NCI-H2196 (cell line): ENCODE results near the gene ZNF197.
"Not testable (repeated sequence)": the region's sequence is repeated elsewhere in the genome, so short reads cannot be mapped to it uniquely, and the experiment has no call there.

ENCODE experiments used
- DNase-seq: peaks from one replicate; lab custom pipeline; 2025; ENCODE audit not compliant: unreplicated experiment; lab: John Stamatoyannopoulos, UW

ZNF197 gene

DNA sequence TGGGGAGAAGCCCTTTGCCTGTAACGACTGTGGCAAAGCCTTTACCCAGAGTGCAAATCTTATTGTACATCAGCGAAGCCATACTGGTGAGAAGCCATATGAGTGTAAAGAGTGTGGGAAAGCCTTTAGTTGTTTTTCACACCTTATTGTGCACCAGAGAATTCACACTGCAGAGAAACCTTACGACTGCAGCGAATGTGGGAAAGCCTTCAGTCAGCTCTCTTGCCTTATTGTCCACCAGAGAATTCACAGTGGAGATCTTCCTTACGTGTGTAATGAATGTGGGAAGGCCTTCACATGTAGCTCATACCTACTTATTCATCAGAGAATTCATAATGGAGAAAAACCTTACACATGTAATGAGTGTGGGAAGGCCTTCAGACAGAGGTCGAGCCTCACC is 34.6 kb downstream of the ZNF197 start:
- no peak for DNase-seq

DNA sequence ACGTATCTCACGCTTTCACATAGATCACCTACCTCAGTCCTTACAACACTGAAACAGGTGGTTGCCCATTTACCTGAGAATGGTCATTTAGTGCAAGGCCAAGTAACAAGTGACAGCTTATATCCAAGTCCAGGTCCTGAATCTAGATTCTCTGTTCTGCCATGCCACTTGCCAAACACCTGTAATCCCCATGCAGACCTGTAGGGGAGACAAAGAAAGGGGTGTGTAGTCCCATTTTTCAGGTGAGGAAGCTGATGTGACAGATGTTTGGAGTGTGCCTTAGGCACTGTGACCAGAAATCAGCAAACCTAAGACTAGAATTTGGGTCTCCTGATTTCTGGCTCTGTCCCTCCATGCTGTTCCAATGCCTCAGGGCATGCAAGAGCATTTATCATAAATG is 36.4 kb downstream of the ZNF197 start:
- DNase-seq, result no peak

DNA sequence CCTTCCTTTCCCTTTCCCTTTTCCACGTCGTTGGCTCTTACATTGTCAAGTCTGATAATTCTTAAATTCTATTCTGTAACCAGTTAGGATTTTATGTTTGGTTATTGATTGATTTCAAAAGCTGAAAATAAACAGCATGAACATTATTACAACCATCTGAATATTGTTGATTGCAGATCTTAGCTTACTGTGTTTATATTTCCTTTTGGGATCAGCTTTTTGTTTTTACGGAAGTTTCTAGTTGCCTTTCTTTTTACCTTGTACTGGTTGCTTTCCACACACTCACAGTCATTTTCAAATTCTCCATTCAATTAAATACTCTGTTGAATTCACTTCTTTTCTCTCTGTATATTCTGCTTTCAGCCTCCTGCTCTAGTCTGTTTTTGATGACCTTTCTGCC is 40.3 kb downstream of the ZNF197 start:
- no peak for DNase-seq

DNA sequence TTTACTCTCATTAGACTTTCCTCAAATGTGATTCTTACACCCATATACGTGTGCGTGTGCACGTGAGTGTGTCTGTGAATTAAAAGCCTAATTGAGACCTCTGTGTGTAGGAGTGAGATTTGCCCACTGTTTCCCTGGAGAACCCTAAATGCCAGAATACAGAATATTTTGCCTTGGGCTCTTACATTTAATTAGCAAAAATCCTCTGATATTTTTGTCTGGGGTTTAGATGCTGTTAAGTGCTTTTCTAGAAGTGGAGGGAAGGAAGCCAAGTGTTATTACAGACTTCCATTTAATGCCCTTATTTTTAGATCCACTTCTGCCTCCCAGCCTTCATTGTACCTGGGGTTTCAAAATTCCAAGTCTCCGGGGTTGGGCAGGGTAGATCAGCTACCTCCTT is 41.5 kb downstream of the ZNF197 start:
- DNase-seq, result no peak

DNA sequence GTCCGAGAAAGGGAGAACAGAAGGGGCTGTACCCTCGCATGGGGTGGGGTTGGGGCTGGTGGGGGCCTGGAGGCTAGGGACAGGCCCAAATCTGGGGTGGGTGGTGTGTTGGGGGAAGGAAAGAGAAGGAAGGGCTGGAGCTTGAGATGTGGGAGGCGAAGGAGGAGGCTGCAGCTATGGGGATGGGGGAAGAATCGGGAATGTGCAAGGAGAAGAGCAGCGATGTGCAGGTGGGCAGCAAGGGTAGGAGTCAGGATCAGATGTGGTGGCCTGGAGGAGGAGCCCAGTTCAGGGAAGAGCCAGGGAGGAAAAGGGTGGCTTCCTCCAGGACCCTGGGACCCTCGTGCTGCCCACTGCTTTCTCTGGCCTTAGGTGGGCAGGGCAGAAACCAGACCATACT is 44.9 kb downstream of the ZNF197 start:
- no peak for DNase-seq

DNA sequence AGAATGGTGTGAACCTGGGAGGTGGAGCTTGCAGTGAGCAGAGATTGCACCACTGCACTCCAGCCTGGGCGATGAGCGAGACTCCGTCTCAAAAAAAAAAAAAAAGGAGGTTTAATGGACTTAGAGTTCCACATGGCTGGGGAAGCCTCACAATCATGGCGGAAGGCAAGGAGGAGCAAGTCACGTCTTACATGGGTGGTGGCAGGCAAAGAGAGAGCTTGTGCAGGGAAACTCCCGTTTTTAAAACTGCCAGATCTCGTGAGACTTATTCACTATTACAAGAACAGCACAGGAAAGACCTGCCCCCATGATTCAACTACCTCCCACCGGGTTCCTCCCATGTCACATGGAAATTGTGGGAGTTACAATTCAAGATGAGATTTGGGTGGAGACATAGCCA is 48.6 kb downstream of the ZNF197 start:
- not testable (repeated sequence) for DNase-seq

DNA sequence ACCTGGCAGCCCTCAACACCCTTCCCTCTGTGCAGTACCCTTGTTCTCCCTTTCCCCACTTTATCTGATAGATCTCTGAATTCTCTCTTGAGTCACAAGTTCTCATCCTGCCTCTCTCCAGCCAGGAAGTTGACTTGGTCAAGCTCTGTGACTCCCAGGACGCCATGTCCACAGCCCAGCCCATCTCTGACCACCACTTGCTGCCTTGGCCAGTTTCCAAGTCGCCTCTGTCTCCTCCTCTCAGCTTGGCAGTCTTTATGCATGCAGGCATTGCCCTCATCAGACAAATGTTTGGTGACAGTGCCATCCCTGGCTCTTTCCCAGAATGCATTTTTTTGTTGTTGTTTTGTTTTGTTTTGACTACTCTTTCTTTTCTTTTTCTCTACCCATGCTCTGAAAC is 49.4 kb downstream of the ZNF197 start:
- no peak for DNase-seq

DNA sequence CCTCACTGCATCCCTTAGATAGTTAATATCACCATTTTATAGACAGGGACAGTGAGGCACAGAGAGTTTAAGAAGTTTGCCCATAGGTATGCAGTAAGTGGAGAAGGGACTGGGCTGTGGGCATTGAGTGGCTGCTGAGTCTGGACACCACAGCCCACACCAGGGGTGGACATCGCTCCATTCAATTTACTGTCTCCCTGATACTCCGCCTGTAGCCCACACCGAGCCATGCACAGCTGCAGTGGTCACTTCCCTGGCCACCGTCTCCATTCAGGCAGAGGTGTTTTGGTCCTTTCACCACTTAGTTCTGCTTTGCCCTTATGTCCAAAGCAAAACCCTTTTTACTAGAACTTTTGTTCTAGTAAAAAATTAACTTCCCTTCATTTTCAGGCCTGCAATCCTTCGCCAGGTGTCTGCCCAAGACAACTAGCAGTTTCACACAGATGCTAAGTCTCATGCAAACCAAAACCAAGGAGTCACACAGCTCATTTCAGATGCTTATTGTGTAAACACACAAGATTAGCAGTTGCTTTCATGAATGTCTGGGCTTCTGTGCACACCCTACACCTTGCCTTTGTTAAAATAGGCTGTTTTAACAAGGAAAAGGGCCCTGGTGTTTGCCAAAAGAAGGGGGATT is 53.8 kb downstream of the ZNF197 start:
- DNase-seq, result no peak

DNA sequence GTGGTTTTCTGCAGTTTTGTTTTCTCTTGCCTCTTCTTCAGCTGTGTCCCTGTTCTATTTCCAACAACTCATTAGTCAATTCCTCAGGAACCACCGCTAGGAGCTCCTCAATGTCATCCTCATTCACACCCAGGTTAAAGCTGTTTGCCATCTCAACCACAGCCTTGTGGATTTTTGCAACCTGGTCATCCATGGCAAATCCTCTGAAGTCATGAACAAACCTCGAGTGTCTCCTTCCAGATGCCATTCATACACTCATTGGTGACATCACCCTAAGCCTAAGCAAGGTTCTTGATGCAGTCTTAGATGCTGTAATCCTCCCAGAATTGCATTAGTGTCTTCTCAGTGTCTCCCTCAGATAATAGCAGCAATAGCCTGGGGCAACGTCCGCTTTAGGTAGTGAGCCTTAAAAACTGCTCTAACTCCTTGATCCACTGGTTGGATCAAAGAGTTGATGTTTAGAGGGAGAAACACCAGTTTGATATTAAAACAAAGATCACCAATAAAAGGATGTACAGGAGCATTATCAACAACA is 56.2 kb downstream of the ZNF197 start:
- DNase-seq, result no peak

DNA sequence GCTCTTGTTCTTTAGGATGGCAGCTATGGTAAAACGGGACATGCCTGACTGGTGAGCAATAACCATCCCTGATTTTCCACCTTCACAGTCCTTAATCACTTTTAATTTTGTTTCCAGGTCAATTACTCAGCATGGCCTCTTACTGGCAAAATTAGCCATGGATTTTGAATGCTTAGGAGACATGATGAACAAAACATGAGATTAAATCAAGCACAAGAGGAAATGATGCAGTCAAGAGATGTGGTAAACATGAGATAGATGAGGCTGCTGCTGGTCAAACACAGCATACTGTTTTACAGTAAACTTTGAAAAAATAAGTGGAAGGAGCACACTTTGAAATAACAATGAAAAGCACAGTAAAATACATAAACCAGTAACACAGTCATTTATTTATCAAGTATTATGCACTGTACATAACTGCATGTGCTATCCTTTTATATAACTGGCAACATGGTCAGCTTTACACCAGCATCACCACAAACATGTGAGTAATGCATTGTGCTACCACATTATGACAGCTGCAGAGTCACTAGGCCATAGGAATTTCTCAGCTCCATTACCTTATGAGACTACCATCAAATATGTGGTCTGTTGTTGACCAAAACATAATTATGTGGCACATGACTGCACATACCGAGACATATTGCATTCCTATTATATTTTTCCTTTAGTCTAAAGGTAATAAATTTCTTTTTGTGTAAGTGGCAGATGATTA is 57.5 kb downstream of the ZNF197 start:
- DNase-seq, result no peak

DNA sequence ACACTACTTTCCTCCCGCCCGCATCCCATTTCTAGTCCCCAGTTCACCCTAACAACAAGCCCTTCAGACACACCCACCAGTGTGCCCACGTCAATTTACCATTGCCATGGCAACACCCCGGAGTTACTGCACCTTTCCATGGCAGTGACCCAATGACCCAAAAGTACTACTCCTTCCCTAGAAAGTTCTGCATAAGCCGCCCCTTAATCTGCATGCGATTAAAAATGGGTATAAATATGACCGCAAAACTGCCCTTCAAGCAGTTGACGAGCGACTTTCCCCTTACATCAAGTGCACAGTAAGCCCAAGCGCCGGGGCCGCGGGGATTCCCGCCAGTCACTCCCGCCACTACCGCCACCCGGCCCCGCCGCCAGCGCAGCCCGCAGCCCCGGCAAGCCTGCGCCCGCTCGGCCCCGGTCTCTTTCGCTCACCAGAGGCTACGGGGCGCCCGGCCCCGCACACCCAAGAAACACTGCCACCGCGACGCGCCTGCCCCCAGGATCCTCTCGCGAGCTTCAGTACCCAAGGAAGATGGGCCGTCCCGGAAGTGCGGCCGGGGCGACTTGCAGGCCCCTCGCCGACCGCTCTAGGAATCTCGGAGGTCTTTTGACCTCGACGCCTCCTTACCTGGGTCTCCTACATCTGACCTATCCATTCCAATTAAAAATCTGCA is 60.4 kb downstream of the ZNF197 start:
- no peak for DNase-seq

DNA sequence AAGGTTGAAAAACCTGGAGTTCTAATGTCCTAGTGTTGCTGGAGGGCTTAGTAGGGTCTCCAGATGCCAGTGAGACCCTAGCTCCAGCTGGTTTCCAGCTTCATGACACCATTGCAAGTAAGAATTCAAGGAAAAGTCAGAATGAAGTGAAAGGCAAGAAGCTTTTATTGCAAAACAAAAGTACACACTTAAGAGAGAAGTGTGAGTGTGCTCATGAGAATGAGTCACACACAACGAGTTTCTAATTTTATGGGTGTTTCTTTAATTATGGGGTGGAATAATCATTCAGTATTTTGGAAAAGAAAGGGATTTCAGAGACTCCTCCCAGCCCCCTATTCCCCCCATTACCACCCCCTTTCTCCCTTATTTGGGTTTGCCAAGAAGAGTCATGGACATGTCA is 63.1 kb downstream of the ZNF197 start:
- no peak for DNase-seq
